SK-N-SH (cell line): ENCODE data around the gene RNGTT. TPM values are rescaled to one million over a fixed set of nuclear protein-coding genes. Genes with fewer than 3 reads are reported as not detected.

Experiments used
- CTCF ChIA-PET: fragments of 300-600, 350-600 bp; formaldehyde crosslinking; extraction: SDS; loops from one replicate; lab custom pipeline; 2021; lab: Yijun Ruan, JAX
- POLR2A ChIA-PET: fragments of 350-600 bp; sonication (Branson Sonifier 250); formaldehyde crosslinking; extraction: SDS; loops from one replicate; lab custom pipeline; 2020; ENCODE audit warnings: antibody characterized with exemption, inconsistent platforms; lab: Yijun Ruan, JAX
- DNase-seq: peaks from one replicate; pipeline ENCODE4 v3.0.0; 2012
- H2AFZ ChIP-seq: fragments of 200-600 bp; sonication (generic); 2 replicates; pipeline ENCODE4 v1.8.1; 2016; ENCODE audit warnings: antibody characterized with exemption, mild to moderate bottlenecking, low read depth
- H3F3A ChIP-seq: fragments of 200-600 bp; sonication (generic); replicated peaks from 2 replicates; pipeline ENCODE3; 2016; ENCODE audit warnings: antibody characterized with exemption, mild to moderate bottlenecking; ENCODE audit not compliant: insufficient read depth
- H3K27ac ChIP-seq, 2 experiments: fragments of 200-500 bp in 1 of 2; fragments of 200-600 bp in 1 of 2; sonication (Bioruptor generic) in 1 of 2; sonication (generic), shearing (Covaris generic) in 1 of 2; 2 replicates each; pipeline versions ENCODE4 v1.5.1 to v1.6.1; 2014 to 2016; ENCODE audit warnings: low read depth in 2 of 2, inconsistent platforms in 1 of 2, low read length in 1 of 2, mild to moderate bottlenecking in 1 of 2, mixed read lengths in 1 of 2
- H3K27me3 ChIP-seq: fragments of 200-600 bp; sonication (generic), shearing (Covaris generic); 2 replicates; pipeline ENCODE4 v1.6.1; 2016; ENCODE audit warnings: mixed run types; ENCODE audit not compliant: insufficient read depth
- H3K36me3 ChIP-seq, 2 experiments: fragments of 200-500 bp in 1 of 2; fragments of 200-600 bp in 1 of 2; sonication (Bioruptor generic) in 1 of 2; sonication (generic) in 1 of 2; replicated peaks in 1 of 2; 2 replicates each; pipeline versions ENCODE3 to v1.5.1; 2014 to 2016; ENCODE audit warnings: low read length in 1 of 2, mild to moderate bottlenecking in 1 of 2; ENCODE audit not compliant: insufficient read depth in 2 of 2, control insufficient read depth in 1 of 2
- H3K4me1 ChIP-seq, 2 experiments: fragments of 200-500 bp in 1 of 2; fragments of 200-600 bp in 1 of 2; sonication (Bioruptor generic) in 1 of 2; sonication (generic), shearing (Covaris generic) in 1 of 2; 2 replicates each; pipeline versions ENCODE4 v1.5.1 to v1.6.1; 2014 to 2016; ENCODE audit warnings: low read depth in 1 of 2, low read length in 1 of 2, mixed run types in 1 of 2; ENCODE audit not compliant: insufficient read depth in 2 of 2, control insufficient read depth in 1 of 2
- H3K4me2 ChIP-seq: fragments of 200-600 bp; sonication (generic), shearing (Covaris generic); 2 replicates; pipeline ENCODE4 v1.6.1; 2017; ENCODE audit warnings: mixed run types
- H3K4me3 ChIP-seq, 2 experiments: fragments of 200-500 bp in 1 of 2; fragments of 200-600 bp in 1 of 2; sonication (Bioruptor generic) in 1 of 2; sonication (generic), shearing (Covaris generic) in 1 of 2; 2 replicates each; pipeline versions ENCODE4 v1.5.1 to v1.8.1; 2014 to 2016; ENCODE audit warnings: low read depth in 2 of 2, inconsistent platforms in 1 of 2, low read length in 1 of 2, mild to moderate bottlenecking in 1 of 2, mixed read lengths in 1 of 2, moderate library complexity in 1 of 2
- H3K79me2 ChIP-seq: fragments of 200-600 bp; sonication (generic); 2 replicates; pipeline ENCODE4 v1.8.1; 2017; ENCODE audit warnings: mild to moderate bottlenecking; ENCODE audit not compliant: insufficient read depth
- H3K9ac ChIP-seq: fragments of 200-600 bp; sonication (generic); 2 replicates; pipeline ENCODE4 v1.6.1; 2017; ENCODE audit warnings: mixed run types
- H3K9me2 ChIP-seq: fragments of 200-600 bp; sonication (generic); 2 replicates; pipeline ENCODE4 v1.6.1; 2017; ENCODE audit warnings: mixed run types
- H3K9me3 ChIP-seq: fragments of 200-600 bp; sonication (generic); 2 replicates; pipeline ENCODE4 v1.6.1; 2017; ENCODE audit warnings: mixed run types, mild to moderate bottlenecking, moderate library complexity
- H4K20me1 ChIP-seq: fragments of 200-600 bp; sonication (generic); 2 replicates; pipeline ENCODE4 v1.6.1; 2017; ENCODE audit warnings: mild to moderate bottlenecking, mixed run types; ENCODE audit not compliant: insufficient read depth
- EZH2phosphoT487 ChIP-seq: fragments of 200-600 bp; sonication (generic); IDR thresholded peaks from 2 replicates; pipeline ENCODE4 v1.6.1; 2017; ENCODE audit warnings: low read depth, mixed run types, mild to moderate bottlenecking, antibody characterized with exemption, moderate library complexity, borderline replicate concordance
- GATA2 ChIP-seq: sonication (generic); formaldehyde crosslinking; IDR thresholded peaks from 2 replicates; pipeline ENCODE4 v1.5.0; 2020; ENCODE audit warnings: mild to moderate bottlenecking, missing genetic modification reagents
- MXI1 ChIP-seq: IDR thresholded peaks from 2 replicates; pipeline ENCODE4 v1.6.1; 2012; ENCODE audit warnings: mild to moderate bottlenecking, low read depth, low read length, improper control_type of control experiment
- RAD21 ChIP-seq: IDR thresholded peaks from 2 replicates; pipeline ENCODE4 v1.6.1; 2012; ENCODE audit warnings: mild to moderate bottlenecking, low read length
- RFX5 ChIP-seq: IDR thresholded peaks from 2 replicates; pipeline ENCODE4 v1.6.1; 2012; ENCODE audit warnings: mild to moderate bottlenecking, improper control_type of control experiment, low read length
- SIN3A ChIP-seq: IDR thresholded peaks from 2 replicates; pipeline ENCODE4 v1.6.1; 2012; ENCODE audit warnings: low read depth, mild to moderate bottlenecking, low read length, moderate library complexity, borderline replicate concordance
- SMC3 ChIP-seq: IDR thresholded peaks from 2 replicates; pipeline ENCODE4 v1.6.1; 2012; ENCODE audit warnings: low read depth, low read length, improper control_type of control experiment
- TCF12 ChIP-seq: IDR thresholded peaks from 2 replicates; pipeline ENCODE4 v1.4.0; 2012
- TEAD4 ChIP-seq: IDR thresholded peaks from 2 replicates; pipeline ENCODE4 v1.4.0; 2012; ENCODE audit warnings: mild to moderate bottlenecking, borderline replicate concordance; ENCODE audit not compliant: insufficient read depth
- WGBS: methylation state at CpG from one replicate; pipeline ENCODE4 v1.1.6; 2017; ENCODE audit warnings: low lambda C conversion rate; 5-methylcytosine and 5-hydroxymethylcytosine counted together
- polyA plus RNA-seq, 3 experiments: library from polyadenylated mRNA; depleted of rRNA; stranded (reverse); fragments of >200 nt; gene quantifications; 2 replicates each; pipeline ENCODE4 v1.2.3, GENCODE V29; 2012
- TF ChIP-seq, protein P1 (sequence below): IDR thresholded peaks from 2 replicates; pipeline ENCODE4 v1.6.1; 2012; ENCODE audit warnings: mild to moderate bottlenecking, low read depth, low read length, moderate library complexity
- TF ChIP-seq, protein P2 (sequence below): IDR thresholded peaks from 2 replicates; pipeline ENCODE4 v1.4.0; 2012; ENCODE audit warnings: low read depth
- TF ChIP-seq, protein P3 (sequence below): fragments of 150-350 bp; IDR thresholded peaks from 2 replicates; pipeline ENCODE4 v1.6.1; 2017; ENCODE audit warnings: antibody characterized with exemption, low read length, low read depth, borderline replicate concordance
- TF ChIP-seq, protein P4 (sequence below): IDR thresholded peaks from 2 replicates; pipeline ENCODE4 v1.4.0; 2012; ENCODE audit warnings: low read depth, borderline replicate concordance

RNGTT gene
- polyA plus RNA-seq, 1 of the 3 experiments (the other 2 are of a cell fraction) = 3.3 TPM

DNA sequence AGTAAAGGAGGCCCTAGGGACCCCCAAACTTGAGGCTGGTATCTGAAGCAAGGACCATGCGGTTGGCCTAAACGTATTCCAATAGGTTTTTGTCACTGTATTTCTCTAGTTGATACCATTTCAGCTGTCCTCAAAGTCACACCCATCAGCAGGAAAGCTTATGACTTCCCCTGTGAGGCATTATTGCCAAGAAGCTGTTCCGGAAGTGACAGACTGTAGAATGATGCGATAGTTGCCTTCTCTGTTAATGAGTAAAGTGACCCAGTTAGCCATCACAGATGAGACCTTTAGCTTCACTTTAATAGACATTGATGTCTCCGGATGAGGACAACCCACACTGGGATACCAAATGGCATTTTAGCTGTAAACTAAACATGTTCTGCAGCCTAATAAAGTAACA, 147.9 kb downstream of the RNGTT start (continued):
- TF ChIP-seq, protein P1, sequence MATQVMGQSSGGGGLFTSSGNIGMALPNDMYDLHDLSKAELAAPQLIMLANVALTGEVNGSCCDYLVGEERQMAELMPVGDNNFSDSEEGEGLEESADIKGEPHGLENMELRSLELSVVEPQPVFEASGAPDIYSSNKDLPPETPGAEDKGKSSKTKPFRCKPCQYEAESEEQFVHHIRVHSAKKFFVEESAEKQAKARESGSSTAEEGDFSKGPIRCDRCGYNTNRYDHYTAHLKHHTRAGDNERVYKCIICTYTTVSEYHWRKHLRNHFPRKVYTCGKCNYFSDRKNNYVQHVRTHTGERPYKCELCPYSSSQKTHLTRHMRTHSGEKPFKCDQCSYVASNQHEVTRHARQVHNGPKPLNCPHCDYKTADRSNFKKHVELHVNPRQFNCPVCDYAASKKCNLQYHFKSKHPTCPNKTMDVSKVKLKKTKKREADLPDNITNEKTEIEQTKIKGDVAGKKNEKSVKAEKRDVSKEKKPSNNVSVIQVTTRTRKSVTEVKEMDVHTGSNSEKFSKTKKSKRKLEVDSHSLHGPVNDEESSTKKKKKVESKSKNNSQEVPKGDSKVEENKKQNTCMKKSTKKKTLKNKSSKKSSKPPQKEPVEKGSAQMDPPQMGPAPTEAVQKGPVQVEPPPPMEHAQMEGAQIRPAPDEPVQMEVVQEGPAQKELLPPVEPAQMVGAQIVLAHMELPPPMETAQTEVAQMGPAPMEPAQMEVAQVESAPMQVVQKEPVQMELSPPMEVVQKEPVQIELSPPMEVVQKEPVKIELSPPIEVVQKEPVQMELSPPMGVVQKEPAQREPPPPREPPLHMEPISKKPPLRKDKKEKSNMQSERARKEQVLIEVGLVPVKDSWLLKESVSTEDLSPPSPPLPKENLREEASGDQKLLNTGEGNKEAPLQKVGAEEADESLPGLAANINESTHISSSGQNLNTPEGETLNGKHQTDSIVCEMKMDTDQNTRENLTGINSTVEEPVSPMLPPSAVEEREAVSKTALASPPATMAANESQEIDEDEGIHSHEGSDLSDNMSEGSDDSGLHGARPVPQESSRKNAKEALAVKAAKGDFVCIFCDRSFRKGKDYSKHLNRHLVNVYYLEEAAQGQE = no peak
- TF ChIP-seq SIN3A (no peak), RAD21 (no peak), MXI1 (no peak)
- TF ChIP-seq, protein P2, sequence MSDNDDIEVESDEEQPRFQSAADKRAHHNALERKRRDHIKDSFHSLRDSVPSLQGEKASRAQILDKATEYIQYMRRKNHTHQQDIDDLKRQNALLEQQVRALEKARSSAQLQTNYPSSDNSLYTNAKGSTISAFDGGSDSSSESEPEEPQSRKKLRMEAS = no peak

DNA sequence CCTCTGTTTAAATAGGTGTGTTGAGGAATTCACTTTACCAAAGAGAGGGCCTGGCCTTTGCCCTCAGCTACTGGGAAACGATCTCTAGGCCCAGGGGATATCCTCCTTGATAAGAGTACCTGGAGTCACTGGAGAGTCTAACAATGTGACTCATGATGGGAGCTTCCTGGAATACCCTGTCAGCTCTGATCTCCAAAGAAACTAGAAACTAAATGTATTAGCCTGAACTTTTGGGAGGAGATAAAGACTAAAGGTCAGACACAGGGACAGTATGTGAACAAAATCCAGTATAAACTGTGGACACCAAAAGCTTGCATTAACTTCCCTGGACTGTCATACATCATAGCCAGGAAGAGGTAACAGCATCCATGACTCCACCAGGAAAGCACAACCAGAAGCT, 148.5 kb downstream of the RNGTT start:
- DNase-seq = no peak
- no peak overlapping the region for H3K9ac ChIP-seq
- no peaks in the 10 kb centered on the region for H3K9me3 ChIP-seq
- H4K20me1 ChIP-seq = no peaks in the 10 kb centered on the region
- WGBS = 69% methylated on average over 1 of the region's 1 CpG
- 0 out of 4 replicates have a peak, but pooled peaks cover 0 to 5% of the 10 kb centered on the region in 2 experiments for H3K4me1 ChIP-seq
- CTCF ChIA-PET = interaction anchor here (1.0 to 1.8 kb wide), 2 partner anchors 19 to 35 kb away, joined by 4 to 7 read pairs; no protein-coding TSS in a partner anchor
- no peaks in the 10 kb centered on the region for H3K27me3 ChIP-seq
- TF ChIP-seq GATA2 (CRISPR knock-in tag) (no peak), TCF12 (no peak), SMC3 (no peak)
- TF ChIP-seq, protein P3, sequence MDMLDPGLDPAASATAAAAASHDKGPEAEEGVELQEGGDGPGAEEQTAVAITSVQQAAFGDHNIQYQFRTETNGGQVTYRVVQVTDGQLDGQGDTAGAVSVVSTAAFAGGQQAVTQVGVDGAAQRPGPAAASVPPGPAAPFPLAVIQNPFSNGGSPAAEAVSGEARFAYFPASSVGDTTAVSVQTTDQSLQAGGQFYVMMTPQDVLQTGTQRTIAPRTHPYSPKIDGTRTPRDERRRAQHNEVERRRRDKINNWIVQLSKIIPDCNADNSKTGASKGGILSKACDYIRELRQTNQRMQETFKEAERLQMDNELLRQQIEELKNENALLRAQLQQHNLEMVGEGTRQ = no peak
- no peak overlapping the region for H2AFZ ChIP-seq
- H3K9me2 ChIP-seq = no peaks in the 10 kb centered on the region
- POLR2A ChIA-PET = no interaction called here
- no peaks in the 10 kb centered on the region for H3F3A ChIP-seq
- H3K4me2 ChIP-seq = no peak overlapping the region
- H3K27ac ChIP-seq = no peak overlapping the region
- H3K36me3 ChIP-seq = no peaks in the 10 kb centered on the region
- no peaks in the 10 kb centered on the region; the same call in none of the 2 replicates for H3K79me2 ChIP-seq
- H3K4me3 ChIP-seq = no peak overlapping the region

DNA sequence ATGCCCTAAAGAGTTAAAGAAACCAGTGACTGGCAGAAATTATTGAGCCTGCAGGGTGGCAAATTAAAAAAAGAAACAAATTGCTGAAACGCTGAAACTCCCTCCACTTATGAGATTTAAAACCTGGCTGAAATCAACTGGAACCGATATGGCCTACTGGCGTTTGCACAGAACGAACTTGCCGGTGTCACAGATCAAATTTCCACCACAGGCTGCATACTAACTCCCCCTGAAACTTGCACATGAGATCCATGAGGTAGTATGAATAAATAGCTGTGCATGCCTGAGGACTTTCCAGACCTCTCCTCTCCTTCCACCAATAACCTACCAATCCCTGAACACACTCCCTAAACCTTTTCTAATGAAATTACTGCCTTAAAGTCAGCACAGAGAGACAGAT, 150.4 kb downstream of the RNGTT start:
- Histone ChIP-seq H3K79me2 (no peaks in the 10 kb centered on the region; the same call in 1 of the 2 replicates), H4K20me1 (no peaks in the 10 kb centered on the region), H3K4me3 (no peak overlapping the region), H2AFZ (no peak overlapping the region), H3F3A (no peaks in the 10 kb centered on the region), H3K27ac (no peak overlapping the region), H3K4me2 (no peak overlapping the region), H3K4me1 (0 out of 4 replicates have a peak, but pooled peaks cover 0 to 5% of the 10 kb centered on the region in 2 experiments), H3K36me3 (no peaks in the 10 kb centered on the region), H3K27me3 (no peaks in the 10 kb centered on the region), H3K9ac (no peak overlapping the region), H3K9me3 (0 out of 2 replicates have a peak, but pooled peaks cover 3% of the 10 kb centered on the region), H3K9me2 (no peaks in the 10 kb centered on the region)
- ChIA-PET CTCF (no interaction called here), POLR2A (no interaction called here)
- DNase-seq = no peak
- WGBS = 83% methylated on average over 5 of the region's 5 CpGs
- TF ChIP-seq, protein P1 = no peak
- TF ChIP-seq TEAD4 = no peak
- TF ChIP-seq RAD21 = no peak
- TF ChIP-seq RFX5 = no peak
- TF ChIP-seq, protein P4, sequence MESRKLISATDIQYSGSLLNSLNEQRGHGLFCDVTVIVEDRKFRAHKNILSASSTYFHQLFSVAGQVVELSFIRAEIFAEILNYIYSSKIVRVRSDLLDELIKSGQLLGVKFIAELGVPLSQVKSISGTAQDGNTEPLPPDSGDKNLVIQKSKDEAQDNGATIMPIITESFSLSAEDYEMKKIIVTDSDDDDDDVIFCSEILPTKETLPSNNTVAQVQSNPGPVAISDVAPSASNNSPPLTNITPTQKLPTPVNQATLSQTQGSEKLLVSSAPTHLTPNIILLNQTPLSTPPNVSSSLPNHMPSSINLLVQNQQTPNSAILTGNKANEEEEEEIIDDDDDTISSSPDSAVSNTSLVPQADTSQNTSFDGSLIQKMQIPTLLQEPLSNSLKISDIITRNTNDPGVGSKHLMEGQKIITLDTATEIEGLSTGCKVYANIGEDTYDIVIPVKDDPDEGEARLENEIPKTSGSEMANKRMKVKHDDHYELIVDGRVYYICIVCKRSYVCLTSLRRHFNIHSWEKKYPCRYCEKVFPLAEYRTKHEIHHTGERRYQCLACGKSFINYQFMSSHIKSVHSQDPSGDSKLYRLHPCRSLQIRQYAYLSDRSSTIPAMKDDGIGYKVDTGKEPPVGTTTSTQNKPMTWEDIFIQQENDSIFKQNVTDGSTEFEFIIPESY = no peak
- TF ChIP-seq EZH2phosphoT487 = no peak
